Right ventricle myocardium superior (tissue), 1 donor: ENCODE measurements around the gene TEX13D. TPM values are rescaled to one million over a fixed set of nuclear protein-coding genes. Genes with fewer than 3 reads are reported as not detected.

Experiments
- ATAC-seq: fragments of 200-7000 bp; cut with Tn5 transposase; one replicate; pipeline ENCODE4 v1.9.1; 2020; ENCODE audit warnings: mild to moderate bottlenecking; ENCODE audit not compliant: poor library complexity
- DNase-seq: peaks from one replicate; pipeline ENCODE4 v3.0.0-alpha.2; 2020
- intact Hi-C: fragments of 100-400 bp; cut with DNase I; formaldehyde crosslinking; loops from one replicate; pipeline ENCODE4 v1.11.2; 2022
- total RNA-seq: library from RNA; stranded (reverse); fragmentation: NEBNext Ultra II Directional; extraction: Animal tissue kit (Norgen Biotek cat#: 25700); gene quantifications from one replicate; pipeline ENCODE4 v1.2.1, GENCODE V29; 2021
- donor health status: DM: no; HTN: yes; CAD: no; lungs with severe emphysema.

Gene TEX13D
- total RNA-seq, 1 donor from 2014 or later: not detected

DNA sequence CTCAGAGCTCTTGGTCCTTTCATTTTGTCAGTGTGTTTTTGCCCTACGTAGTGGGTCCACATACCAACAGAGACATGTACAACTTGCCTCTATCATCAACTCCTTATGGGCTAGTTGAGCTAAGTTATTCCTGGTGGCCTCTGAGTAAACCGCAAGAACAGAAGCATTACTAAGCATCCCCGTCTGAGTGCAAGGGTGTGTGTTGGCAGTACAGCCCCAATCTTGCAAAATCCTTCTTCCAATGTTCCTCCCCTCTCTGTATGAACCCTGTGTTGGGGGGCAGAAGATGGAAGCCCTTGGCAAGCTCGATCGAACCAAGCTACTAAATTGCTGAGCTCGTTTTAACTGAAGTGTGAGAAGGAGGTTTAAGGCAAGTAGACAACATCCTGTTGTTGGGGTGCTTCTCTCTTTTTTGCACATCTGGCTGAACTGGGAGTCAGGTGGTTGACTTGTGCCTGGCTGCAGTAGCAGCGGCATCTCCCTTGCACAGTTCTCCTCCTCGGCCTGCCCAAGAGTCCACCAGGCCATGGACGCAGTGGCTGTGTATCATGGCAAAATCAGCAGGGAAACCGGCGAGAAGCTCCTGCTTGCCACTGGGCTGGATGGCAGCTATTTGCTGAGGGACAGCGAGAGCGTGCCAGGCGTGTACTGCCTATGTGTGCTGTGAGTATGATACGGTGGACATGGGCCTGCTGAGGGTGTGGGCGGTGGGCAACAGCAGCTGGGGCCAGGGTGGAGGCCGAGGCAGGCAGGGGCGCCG is 13.8 kb downstream of the TEX13D start, which contains the start of gene SH2D1A:
SH2D1A (plus strand) TSS at position 447 of the 760 bp plus-strand sequence; CDS start at position 527, 80 bp downstream.
- DNase-seq (no peak), ATAC-seq (no peak)
- intact Hi-C loops: no loop called here

DNA sequence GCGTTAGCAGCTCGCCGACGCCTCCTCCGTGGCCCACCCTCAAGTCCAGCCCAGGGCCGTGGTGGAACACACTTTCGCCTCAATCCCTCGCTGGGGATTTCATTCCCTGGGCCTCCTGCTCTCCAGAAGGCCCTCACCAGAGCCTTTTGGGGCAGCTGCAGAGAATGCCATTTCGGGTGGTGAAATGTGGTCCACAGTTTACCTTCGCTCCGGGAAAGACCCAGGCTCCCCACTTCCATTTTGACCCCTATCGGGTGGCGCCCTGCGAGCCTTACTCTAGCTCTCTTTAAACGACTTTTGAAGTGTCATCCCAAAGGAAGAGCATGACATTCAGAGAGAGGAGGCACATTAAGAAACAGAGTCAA is 14.4 kb downstream of the TEX13D start:
- intact Hi-C loops: no loop called here
- no peak for DNase-seq
- no peak for ATAC-seq

DNA sequence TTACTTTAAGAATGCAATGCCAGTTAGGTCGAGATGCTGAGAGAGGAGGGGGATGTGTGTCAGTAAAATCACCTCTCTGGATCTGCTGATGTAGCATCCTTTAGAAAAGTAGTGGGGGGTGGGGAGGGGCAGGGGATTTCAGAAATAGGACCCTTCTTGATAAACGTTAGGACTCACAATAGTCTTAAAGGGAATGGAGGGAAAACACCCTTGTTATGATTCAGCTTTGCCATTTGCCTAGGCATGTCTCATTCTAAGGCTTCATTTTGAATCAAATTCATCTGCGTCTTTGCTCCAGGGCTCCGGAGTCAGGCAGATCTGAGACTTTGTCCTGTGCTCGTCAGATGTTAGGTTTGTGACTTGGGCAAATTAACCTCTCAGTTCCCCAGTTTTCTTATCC is 14.8 kb downstream of the TEX13D start:
- DNase-seq (no peak), ATAC-seq (no peak)
- intact Hi-C loops: no loop called here

DNA sequence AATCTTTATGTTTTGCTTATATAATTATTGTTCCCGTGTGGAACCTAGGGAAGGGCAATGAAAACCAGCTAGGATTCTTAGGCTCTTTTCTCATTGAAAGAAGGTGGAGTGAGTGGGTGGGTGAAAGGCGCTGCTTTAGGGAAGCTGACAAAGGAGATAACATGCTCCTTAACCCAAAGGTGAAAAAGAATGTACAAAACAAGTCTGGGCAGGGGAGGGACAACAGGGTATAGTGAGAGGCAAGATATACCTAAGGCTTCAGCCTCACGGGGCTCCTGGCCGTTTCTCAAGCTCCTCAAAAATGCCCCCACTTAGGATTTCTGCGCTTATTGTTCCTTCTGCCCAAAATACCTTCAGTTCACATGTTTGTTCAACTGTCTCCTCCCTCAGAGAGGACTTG is 15.7 kb downstream of the TEX13D start:
- DNase-seq (no peak), ATAC-seq (no peak)
- intact Hi-C loops: no loop called here

DNA sequence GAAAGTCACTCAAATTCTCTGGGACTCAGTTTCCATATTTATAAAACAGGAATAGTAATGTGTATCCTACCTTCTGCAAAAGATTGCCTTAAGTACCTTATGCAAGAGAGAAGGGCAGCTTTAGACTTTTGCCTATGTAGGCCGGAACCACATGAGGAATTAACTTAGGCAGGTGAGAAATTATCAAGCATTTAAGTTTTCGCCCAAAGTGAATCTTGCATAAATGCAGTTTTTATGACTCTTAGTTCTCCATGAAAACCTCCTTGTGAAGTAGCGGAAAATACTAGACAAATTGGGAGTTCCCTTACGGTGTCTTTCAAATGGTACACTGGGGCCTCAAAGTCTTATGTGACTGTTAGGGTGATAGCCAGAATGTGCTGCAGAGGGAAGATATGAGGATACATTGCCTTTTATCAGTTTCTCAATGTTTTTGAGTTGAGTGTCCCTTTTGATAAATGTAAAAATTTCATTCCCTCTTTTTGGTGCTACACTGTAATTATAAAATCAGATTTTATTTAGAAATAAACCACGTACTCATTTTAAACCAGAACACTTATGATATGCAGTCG is 16.5 kb downstream of the TEX13D start:
- intact Hi-C loops: no loop called here
- ATAC-seq: no peak

DNA sequence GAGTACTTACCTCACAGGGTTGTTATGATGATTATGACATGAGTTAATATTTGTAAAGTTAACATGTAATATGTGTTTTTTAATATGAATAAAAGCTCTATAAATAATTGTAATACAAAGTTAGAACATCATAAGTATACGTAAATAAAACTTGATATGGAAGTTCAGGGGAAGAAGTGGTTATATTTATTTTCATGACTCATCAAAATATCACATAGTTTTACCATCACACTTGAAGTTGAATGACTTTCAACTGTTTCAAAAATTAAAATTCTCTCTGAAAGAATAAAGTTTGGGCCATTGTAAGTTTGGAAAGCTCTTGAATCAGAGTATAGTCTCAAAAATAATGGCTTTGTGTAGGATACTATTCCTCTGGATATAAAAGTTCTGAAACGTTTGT is 22.2 kb downstream of the TEX13D start:
- intact Hi-C loops: no loop called here
- no peak for ATAC-seq

More for the DNA sequence above, 16.5 kb downstream of the TEX13D start:
- no peak for DNase-seq

DNA sequence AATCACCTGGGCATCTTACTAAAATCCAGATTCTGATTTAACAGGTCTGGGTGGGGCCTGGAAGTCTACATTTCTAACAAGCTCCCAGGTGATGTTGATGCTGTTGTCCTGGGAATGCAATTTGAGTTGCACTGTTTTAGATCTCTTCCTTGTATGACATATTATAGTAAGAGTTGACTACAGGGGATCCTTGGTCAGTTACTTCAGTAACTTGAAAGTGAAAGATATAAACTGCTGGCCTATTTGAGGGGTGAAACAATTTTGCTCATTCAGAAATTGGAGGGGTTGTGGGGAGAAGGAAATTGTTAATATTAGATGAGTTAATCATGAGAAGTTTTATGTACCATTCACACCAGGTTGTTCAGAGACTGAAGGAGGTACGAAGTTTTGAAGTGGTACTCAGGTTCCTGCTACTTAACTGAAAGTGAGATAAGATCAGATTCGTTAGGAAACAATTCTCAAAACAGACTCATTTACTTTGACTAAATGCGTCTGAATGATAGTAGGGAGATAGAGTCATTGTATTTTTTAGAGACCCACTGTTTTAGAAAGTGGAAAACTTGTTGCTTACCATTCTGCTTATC is 26.4 kb downstream of the TEX13D start:
- intact Hi-C loops: no loop called here
- ATAC-seq (no peak), DNase-seq (no peak)

More for the DNA sequence above, 22.2 kb downstream of the TEX13D start:
- DNase-seq: no peak

DNA sequence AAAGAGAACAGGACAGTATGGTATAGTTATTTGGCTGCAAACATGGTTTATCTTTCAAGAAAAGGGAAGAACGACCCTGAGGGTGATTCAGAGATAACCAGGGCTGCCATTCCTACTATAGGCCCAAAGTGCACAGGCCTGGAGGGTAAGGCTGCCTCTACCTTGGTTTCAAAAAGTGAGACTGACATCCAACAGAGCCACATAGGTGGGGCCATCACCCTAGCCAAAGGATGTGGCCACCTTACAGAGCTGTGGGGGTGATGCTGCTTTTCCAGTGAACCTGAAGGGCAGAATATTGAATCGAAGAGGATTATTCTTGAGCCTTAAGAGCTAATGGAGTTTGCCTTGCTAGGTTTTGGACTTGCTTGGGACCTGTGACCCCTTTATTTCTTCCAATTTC is 29.6 kb downstream of the TEX13D start:
- DNase-seq (no peak), ATAC-seq (no peak)
- intact Hi-C loops: no loop called here

DNA sequence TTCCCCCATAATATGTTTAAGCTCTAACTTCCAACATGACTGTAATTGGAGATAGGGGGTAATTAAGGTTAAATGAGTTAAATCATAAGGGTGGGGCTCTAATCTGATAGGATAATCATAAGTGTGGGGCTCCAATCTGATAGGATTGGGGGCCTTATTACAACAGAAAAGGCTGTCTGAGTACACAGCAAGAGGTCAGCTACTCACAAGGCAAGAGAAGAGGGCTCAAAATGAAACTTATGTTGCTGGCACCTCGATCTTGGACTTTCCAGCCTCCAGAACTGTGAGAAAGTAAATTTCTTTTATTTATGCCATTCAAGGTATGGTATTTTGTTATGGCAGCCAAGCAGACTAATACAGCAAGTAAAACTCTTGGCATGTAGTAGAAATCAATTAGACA is 30.3 kb downstream of the TEX13D start:
- DNase-seq (no peak), ATAC-seq (no peak)
- intact Hi-C loops: no loop called here

DNA sequence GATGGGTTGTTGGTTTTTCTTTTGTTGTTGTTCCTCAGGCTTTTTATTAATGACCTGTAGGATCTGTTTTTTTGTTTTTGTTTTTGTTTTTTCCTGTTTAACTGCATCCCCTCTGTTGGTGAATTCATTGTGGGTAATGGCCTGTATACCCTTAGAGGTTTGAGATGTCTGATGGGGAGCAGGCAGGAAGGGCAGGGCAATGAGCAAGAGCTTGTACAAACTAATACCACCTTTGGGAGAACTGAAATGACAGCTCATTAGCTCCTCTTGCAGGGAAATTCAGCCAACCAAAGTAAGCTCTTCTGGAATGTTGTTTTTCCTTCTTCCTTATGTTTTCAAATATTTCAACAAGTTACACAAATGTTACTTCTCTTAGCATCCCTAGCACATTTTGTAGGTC is 37.3 kb downstream of the TEX13D start:
- ATAC-seq (no peak), DNase-seq (no peak)
- intact Hi-C loops: no loop called here

DNA sequence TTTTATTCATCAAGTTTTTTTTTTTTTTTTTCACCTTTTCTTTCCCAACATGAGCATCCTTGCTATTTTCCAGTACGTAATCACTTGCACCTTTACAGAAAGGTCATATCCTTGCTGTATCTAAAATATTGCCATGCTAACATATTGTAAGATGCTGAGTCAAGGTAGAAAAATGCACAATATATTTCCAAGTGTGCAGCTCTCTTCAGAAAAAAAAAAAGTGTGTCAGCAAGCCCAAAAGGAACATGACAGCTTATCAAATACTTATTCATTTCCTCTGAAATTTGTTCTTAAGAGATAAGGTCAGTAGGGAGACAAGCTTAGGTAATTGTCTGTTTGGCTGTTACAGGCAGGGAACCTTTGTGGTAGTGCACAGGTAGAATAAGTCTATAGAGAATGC is 40.9 kb downstream of the TEX13D start:
- intact Hi-C loops: no loop called here
- no peak for ATAC-seq

DNA sequence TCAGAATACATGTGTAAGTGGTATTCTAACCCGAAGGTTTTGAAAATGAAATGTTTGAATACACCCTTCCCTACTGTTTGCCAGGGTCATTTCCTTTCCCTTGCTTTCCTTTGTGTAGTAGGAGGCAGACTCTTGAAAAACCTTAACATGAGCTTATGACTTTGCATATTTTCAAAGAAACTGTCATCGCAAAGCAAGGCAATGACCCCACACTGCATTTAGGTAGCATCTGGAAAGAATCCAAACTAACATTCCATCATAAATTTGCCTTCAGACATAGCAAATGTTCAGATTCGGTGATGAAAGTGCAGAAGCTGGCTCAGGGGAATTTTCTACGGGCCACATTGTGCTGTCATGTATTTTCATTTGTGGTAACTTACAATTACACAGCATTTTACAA is 46.2 kb downstream of the TEX13D start:
- intact Hi-C loops: no loop called here
- DNase-seq: no peak

More for the DNA sequence above, 40.9 kb downstream of the TEX13D start:
- no peak for DNase-seq

DNA sequence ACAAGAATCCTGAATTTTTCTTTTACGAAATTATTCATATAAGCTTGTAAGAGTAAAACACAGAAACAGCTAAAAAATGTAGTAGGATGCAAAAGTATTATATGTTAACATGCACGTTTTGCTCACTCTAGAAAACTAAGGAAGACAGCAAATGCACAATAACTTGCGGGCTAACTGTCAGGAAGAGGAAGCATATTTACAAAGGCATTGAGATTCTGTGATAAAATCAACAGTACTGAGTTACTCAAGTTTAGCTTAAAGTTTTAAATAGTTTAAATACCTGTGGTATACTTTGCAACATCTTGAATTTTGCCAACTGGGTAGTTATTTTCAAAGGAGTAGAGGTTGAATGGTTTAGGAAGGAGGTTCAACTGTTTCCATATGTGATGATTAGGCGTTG is 50.9 kb downstream of the TEX13D start:
- ATAC-seq: no peak
- DNase-seq: no peak
- intact Hi-C loops: no loop called here

More for the DNA sequence above, 46.2 kb downstream of the TEX13D start:
- ATAC-seq: no peak

DNA sequence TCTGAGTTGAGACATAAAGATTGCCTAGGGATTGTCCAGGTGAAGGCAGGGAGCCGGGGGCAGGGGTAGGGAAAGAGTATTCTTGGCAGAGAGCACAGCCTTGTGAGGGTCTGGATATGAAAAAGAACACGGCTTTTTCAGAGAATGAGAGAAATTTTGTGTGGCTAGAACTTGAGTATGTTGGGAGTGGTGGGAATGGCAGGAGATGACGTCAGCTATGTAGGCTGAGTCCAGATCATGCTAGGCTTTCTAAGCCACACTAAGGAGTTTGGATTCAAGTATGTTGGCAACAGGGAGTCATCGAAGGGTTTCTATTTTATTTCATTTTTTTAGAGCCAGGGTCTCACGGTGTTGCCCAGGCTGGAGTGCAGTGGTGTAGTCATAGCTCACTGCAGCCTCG is 53.9 kb downstream of the TEX13D start:
- intact Hi-C loops: no loop called here
- ATAC-seq (no peak), DNase-seq (no peak)

Other genes starting within 250 kb of the TEX13D start
- not detected for gene SH2D1A, start 13.9 kb downstream of the TEX13D start, total RNA-seq